SK-N-SH (cell line): ENCODE results near the gene SCRN2. TPM values are rescaled to one million over a fixed set of nuclear protein-coding genes. Genes with fewer than 3 reads are reported as not detected.

Experiments
- CTCF ChIA-PET: fragments of 300-600, 350-600 bp; formaldehyde crosslinking; extraction: SDS; loops from one replicate; lab custom pipeline; 2021; lab: Yijun Ruan, JAX
- POLR2A ChIA-PET: fragments of 350-600 bp; sonication (Branson Sonifier 250); formaldehyde crosslinking; extraction: SDS; loops from one replicate; lab custom pipeline; 2020; ENCODE audit warnings: antibody characterized with exemption, inconsistent platforms; lab: Yijun Ruan, JAX
- DNase-seq: peaks from one replicate; pipeline ENCODE4 v3.0.0; 2012
- H2AFZ ChIP-seq: fragments of 200-600 bp; sonication (generic); 2 replicates; pipeline ENCODE4 v1.8.1; 2016; ENCODE audit warnings: antibody characterized with exemption, mild to moderate bottlenecking, low read depth
- H3F3A ChIP-seq: fragments of 200-600 bp; sonication (generic); replicated peaks from 2 replicates; pipeline ENCODE3; 2016; ENCODE audit warnings: antibody characterized with exemption, mild to moderate bottlenecking; ENCODE audit not compliant: insufficient read depth
- H3K27ac ChIP-seq, 2 experiments: fragments of 200-500 bp in 1 of 2; fragments of 200-600 bp in 1 of 2; sonication (Bioruptor generic) in 1 of 2; sonication (generic), shearing (Covaris generic) in 1 of 2; 2 replicates each; pipeline versions ENCODE4 v1.5.1 to v1.6.1; 2014 to 2016; ENCODE audit warnings: low read depth in 2 of 2, inconsistent platforms in 1 of 2, low read length in 1 of 2, mild to moderate bottlenecking in 1 of 2, mixed read lengths in 1 of 2
- H3K27me3 ChIP-seq: fragments of 200-600 bp; sonication (generic), shearing (Covaris generic); 2 replicates; pipeline ENCODE4 v1.6.1; 2016; ENCODE audit warnings: mixed run types; ENCODE audit not compliant: insufficient read depth
- H3K36me3 ChIP-seq, 2 experiments: fragments of 200-500 bp in 1 of 2; fragments of 200-600 bp in 1 of 2; sonication (Bioruptor generic) in 1 of 2; sonication (generic) in 1 of 2; replicated peaks in 1 of 2; 2 replicates each; pipeline versions ENCODE3 to v1.5.1; 2014 to 2016; ENCODE audit warnings: low read length in 1 of 2, mild to moderate bottlenecking in 1 of 2; ENCODE audit not compliant: insufficient read depth in 2 of 2, control insufficient read depth in 1 of 2
- H3K4me1 ChIP-seq, 2 experiments: fragments of 200-500 bp in 1 of 2; fragments of 200-600 bp in 1 of 2; sonication (Bioruptor generic) in 1 of 2; sonication (generic), shearing (Covaris generic) in 1 of 2; 2 replicates each; pipeline versions ENCODE4 v1.5.1 to v1.6.1; 2014 to 2016; ENCODE audit warnings: low read depth in 1 of 2, low read length in 1 of 2, mixed run types in 1 of 2; ENCODE audit not compliant: insufficient read depth in 2 of 2, control insufficient read depth in 1 of 2
- H3K4me2 ChIP-seq: fragments of 200-600 bp; sonication (generic), shearing (Covaris generic); 2 replicates; pipeline ENCODE4 v1.6.1; 2017; ENCODE audit warnings: mixed run types
- H3K4me3 ChIP-seq, 2 experiments: fragments of 200-500 bp in 1 of 2; fragments of 200-600 bp in 1 of 2; sonication (Bioruptor generic) in 1 of 2; sonication (generic), shearing (Covaris generic) in 1 of 2; 2 replicates each; pipeline versions ENCODE4 v1.5.1 to v1.8.1; 2014 to 2016; ENCODE audit warnings: low read depth in 2 of 2, inconsistent platforms in 1 of 2, low read length in 1 of 2, mild to moderate bottlenecking in 1 of 2, mixed read lengths in 1 of 2, moderate library complexity in 1 of 2
- H3K79me2 ChIP-seq: fragments of 200-600 bp; sonication (generic); 2 replicates; pipeline ENCODE4 v1.8.1; 2017; ENCODE audit warnings: mild to moderate bottlenecking; ENCODE audit not compliant: insufficient read depth
- H3K9ac ChIP-seq: fragments of 200-600 bp; sonication (generic); 2 replicates; pipeline ENCODE4 v1.6.1; 2017; ENCODE audit warnings: mixed run types
- H3K9me2 ChIP-seq: fragments of 200-600 bp; sonication (generic); 2 replicates; pipeline ENCODE4 v1.6.1; 2017; ENCODE audit warnings: mixed run types
- H3K9me3 ChIP-seq: fragments of 200-600 bp; sonication (generic); 2 replicates; pipeline ENCODE4 v1.6.1; 2017; ENCODE audit warnings: mixed run types, mild to moderate bottlenecking, moderate library complexity
- H4K20me1 ChIP-seq: fragments of 200-600 bp; sonication (generic); 2 replicates; pipeline ENCODE4 v1.6.1; 2017; ENCODE audit warnings: mild to moderate bottlenecking, mixed run types; ENCODE audit not compliant: insufficient read depth
- CTCF ChIP-seq: fragments of 200-600 bp; sonication (generic); IDR thresholded peaks from 2 replicates; pipeline ENCODE4 v1.6.1; 2017; ENCODE audit warnings: antibody characterized with exemption, mild to moderate bottlenecking, moderate library complexity
- EZH2phosphoT487 ChIP-seq: fragments of 200-600 bp; sonication (generic); IDR thresholded peaks from 2 replicates; pipeline ENCODE4 v1.6.1; 2017; ENCODE audit warnings: low read depth, mixed run types, mild to moderate bottlenecking, antibody characterized with exemption, moderate library complexity, borderline replicate concordance
- FOXJ3 ChIP-seq: sonication (generic); formaldehyde crosslinking; IDR thresholded peaks from 2 replicates; pipeline ENCODE4 v1.5.1; 2020; ENCODE audit warnings: mild to moderate bottlenecking, missing genetic modification reagents
- GATA2 ChIP-seq: sonication (generic); formaldehyde crosslinking; IDR thresholded peaks from 2 replicates; pipeline ENCODE4 v1.5.0; 2020; ENCODE audit warnings: mild to moderate bottlenecking, missing genetic modification reagents
- MEF2A ChIP-seq: IDR thresholded peaks from 2 replicates; pipeline ENCODE4 v1.4.0; 2012; ENCODE audit warnings: low read depth, borderline replicate concordance
- MXI1 ChIP-seq: IDR thresholded peaks from 2 replicates; pipeline ENCODE4 v1.6.1; 2012; ENCODE audit warnings: mild to moderate bottlenecking, low read depth, low read length, improper control_type of control experiment
- NFIC ChIP-seq: IDR thresholded peaks from 2 replicates; pipeline ENCODE4 v1.4.0; 2012; ENCODE audit warnings: borderline replicate concordance
- NRF1 ChIP-seq: IDR thresholded peaks from 2 replicates; pipeline ENCODE4 v1.6.1; 2012; ENCODE audit warnings: low read depth, mild to moderate bottlenecking, low read length
- REST ChIP-seq: IDR thresholded peaks from 2 replicates; pipeline ENCODE4 v1.6.1; 2012; ENCODE audit warnings: mild to moderate bottlenecking, low read depth, low read length, moderate library complexity
- RXRA ChIP-seq: IDR thresholded peaks from 2 replicates; pipeline ENCODE4 v1.4.0; 2012; ENCODE audit warnings: low read depth, mild to moderate bottlenecking, borderline replicate concordance
- SIN3A ChIP-seq: IDR thresholded peaks from 2 replicates; pipeline ENCODE4 v1.6.1; 2012; ENCODE audit warnings: low read depth, mild to moderate bottlenecking, low read length, moderate library complexity, borderline replicate concordance
- SMC3 ChIP-seq: IDR thresholded peaks from 2 replicates; pipeline ENCODE4 v1.6.1; 2012; ENCODE audit warnings: low read depth, low read length, improper control_type of control experiment
- TAF1 ChIP-seq: IDR thresholded peaks from 2 replicates; pipeline ENCODE4 v1.6.1; 2012; ENCODE audit warnings: low read depth, mild to moderate bottlenecking, low read length, moderate library complexity, borderline replicate concordance
- TCF12 ChIP-seq: IDR thresholded peaks from 2 replicates; pipeline ENCODE4 v1.4.0; 2012
- TEAD4 ChIP-seq: IDR thresholded peaks from 2 replicates; pipeline ENCODE4 v1.4.0; 2012; ENCODE audit warnings: mild to moderate bottlenecking, borderline replicate concordance; ENCODE audit not compliant: insufficient read depth
- YY1 ChIP-seq: IDR thresholded peaks from 2 replicates; pipeline ENCODE4 v1.4.0; 2012; ENCODE audit warnings: low read depth, mild to moderate bottlenecking
- ZBTB33 ChIP-seq: IDR thresholded peaks from 2 replicates; pipeline ENCODE4 v1.4.0; 2012; ENCODE audit warnings: low read depth, borderline replicate concordance
- WGBS: methylation state at CpG from one replicate; pipeline ENCODE4 v1.1.6; 2017; ENCODE audit warnings: low lambda C conversion rate; 5-methylcytosine and 5-hydroxymethylcytosine counted together
- polyA plus RNA-seq, 3 experiments: library from polyadenylated mRNA; depleted of rRNA; stranded (reverse); fragments of >200 nt; gene quantifications; 2 replicates each; pipeline ENCODE4 v1.2.3, GENCODE V29; 2012
- TF ChIP-seq, protein P1 (sequence below): fragments of 150-350 bp; IDR thresholded peaks from 2 replicates; pipeline ENCODE4 v1.6.1; 2016; ENCODE audit warnings: mild to moderate bottlenecking, low read depth, low read length

SCRN2 gene
- polyA plus RNA-seq, 1 of the 3 experiments (the other 2 are of a cell fraction) = 139 TPM

- TF ChIP-seq REST = no peak
- no peak for TF ChIP-seq SIN3A
- no peak for TF ChIP-seq CTCF
Measured at GRCh38 chr17:47801906-47802305, 39.2 kb downstream of the SCRN2 start (continued).

- DNase-seq = no peak
- 0 out of 2 replicates have a peak, but pooled peaks cover 14% of the 10 kb centered on the region for H3K27me3 ChIP-seq
- no peaks in the 10 kb centered on the region for H3F3A ChIP-seq
- ChIA-PET CTCF (interaction anchor here (0.5 to 5.2 kb wide), 29 partner anchors 8 to 536 kb away, joined by 3 to 88 read pairs (median 8); partner anchors contain the start of genes OSBPL7, SCRN2 and TBX21), POLR2A (interaction anchor here (1.1 kb wide), 1 partner anchor 11 kb away, joined by 3 read pairs; no protein-coding TSS in a partner anchor)
- H3K4me2 ChIP-seq = no peak overlapping the region
- no peaks in the 10 kb centered on the region for H3K36me3 ChIP-seq
- no peaks in the 10 kb centered on the region for H3K9me3 ChIP-seq
- H3K4me1 ChIP-seq = no peaks in the 10 kb centered on the region
- H3K9me2 ChIP-seq = no peaks in the 10 kb centered on the region
- H3K9ac ChIP-seq = no peak overlapping the region
- H4K20me1 ChIP-seq = no peaks in the 10 kb centered on the region
- no peaks in the 10 kb centered on the region for H3K79me2 ChIP-seq
- 41% methylated on average over 4 of the region's 4 CpGs for WGBS
- H2AFZ ChIP-seq = no peak overlapping the region
- H3K4me3 ChIP-seq = no peak overlapping the region
- H3K27ac ChIP-seq = no peak overlapping the region
- TF ChIP-seq REST (no peak), EZH2phosphoT487 (no peak), TAF1 (no peak), SMC3 (no peak), FOXJ3 (CRISPR knock-in tag) (no peak), NRF1 (no peak), NFIC (no peak), TEAD4 (no peak), ZBTB33 (no peak), YY1 (no peak), MXI1 (no peak), RXRA (no peak), MEF2A (no peak), TCF12 (no peak), GATA2 (CRISPR knock-in tag) (no peak)
- TF ChIP-seq, protein P1, sequence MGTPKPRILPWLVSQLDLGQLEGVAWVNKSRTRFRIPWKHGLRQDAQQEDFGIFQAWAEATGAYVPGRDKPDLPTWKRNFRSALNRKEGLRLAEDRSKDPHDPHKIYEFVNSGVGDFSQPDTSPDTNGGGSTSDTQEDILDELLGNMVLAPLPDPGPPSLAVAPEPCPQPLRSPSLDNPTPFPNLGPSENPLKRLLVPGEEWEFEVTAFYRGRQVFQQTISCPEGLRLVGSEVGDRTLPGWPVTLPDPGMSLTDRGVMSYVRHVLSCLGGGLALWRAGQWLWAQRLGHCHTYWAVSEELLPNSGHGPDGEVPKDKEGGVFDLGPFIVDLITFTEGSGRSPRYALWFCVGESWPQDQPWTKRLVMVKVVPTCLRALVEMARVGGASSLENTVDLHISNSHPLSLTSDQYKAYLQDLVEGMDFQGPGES = no peak
Measured at GRCh38 chr17:47801176-47801765, 39.8 kb downstream of the SCRN2 start.
